ENCODE measurements around the gene OSBP2. TPM values are rescaled to one million over a fixed set of nuclear protein-coding genes. Genes with fewer than 3 reads are reported as not detected.

Gene OSBP2
- polyA plus RNA-seq, 2 of the 4 experiments (the other 2 are of a cell fraction), result 2.7 to 6.0 TPM

- Histone ChIP-seq H3K9me3 (no peaks in the 10 kb centered on the region), H3K4me1 (no peaks in the 10 kb centered on the region), H3K4me2 (no peak overlapping the region), H3K4me3 (no peak overlapping the region), H3K27ac (no peak overlapping the region)
- ChIA-PET CTCF (interaction anchor here (0.6 to 2.0 kb wide), 3 partner anchors 18 to 60 kb away, joined by 3 to 9 read pairs (median 3); no protein-coding TSS in a partner anchor), POLR2A (no interaction called here)
- TF ChIP-seq HOXB5 (CRISPR knock-in tag; IDR thresholded peaks at IDR 0.05) (no peak), HOXA7 (CRISPR knock-in tag; IDR thresholded peaks at IDR 0.05) (no peak), ZFP36 (IDR thresholded peaks at IDR 0.05; ENCODE audit: borderline replicate concordance, partially characterized antibody) (no peak), RFX5 (IDR thresholded peaks at IDR 0.05) (no peak), ELK1 (IDR thresholded peaks at IDR 0.05; ENCODE audit: low read depth, low read length) (no peak), EP300 (IDR thresholded peaks at IDR 0.05) (no peak), NPAS2 (CRISPR knock-in tag; IDR thresholded peaks at IDR 0.05; ENCODE audit: borderline replicate concordance) (no peak), CHD2 (IDR thresholded peaks at IDR 0.05; ENCODE audit: low read length, partially characterized antibody) (no peak), RCOR1 (IDR thresholded peaks at IDR 0.05; ENCODE audit: low read depth, low read length) (no peak), PHF8 (IDR thresholded peaks at IDR 0.05; ENCODE audit: borderline replicate concordance, low read depth) (no peak)
- DNase-seq (ENCODE audit: low read depth in 1 of 2, low spot score in 1 of 2), result no peak
- WGBS (ENCODE audit: missing lambda C conversion rate), result 85% methylated on average over 8 of the region's 13 CpGs
- ATAC-seq, result no peak
- no peak for FAIRE-seq
Observed at GRCh38 chr22:30871391-30872284, 177.0 kb downstream of the OSBP2 start.

GRCh38 chr22:30872285-30873041 lies 177.8 kb downstream of the OSBP2 start:
- no peak for FAIRE-seq
- DNase-seq (ENCODE audit: low read depth in 1 of 2, low spot score in 1 of 2), result no peak
- ATAC-seq, result no peak
- no peak overlapping the region for H3K4me3 ChIP-seq
- ChIA-PET CTCF (interaction anchor here (1.4 to 2.0 kb wide), 2 partner anchors 17 to 48 kb away, joined by 3 to 9 read pairs; no protein-coding TSS in a partner anchor), POLR2A (no interaction called here)
- H3K27ac ChIP-seq, result no peak overlapping the region
- WGBS (ENCODE audit: missing lambda C conversion rate), result 96% methylated on average over 10 of the region's 16 CpGs
- no peaks in the 10 kb centered on the region for H3K4me1 ChIP-seq
- no peak overlapping the region for H3K4me2 ChIP-seq
- TF ChIP-seq BHLHE40 (IDR thresholded peaks at IDR 0.05; ENCODE audit: low read depth, low read length) (no peak), HES2 (IDR thresholded peaks at IDR 0.05) (no peak), FOXS1 (CRISPR knock-in tag; IDR thresholded peaks at IDR 0.05) (no peak), USF2 (IDR thresholded peaks at IDR 0.05) (no peak), EHMT2 (IDR thresholded peaks at IDR 0.05; ENCODE audit: low read depth) (no peak), ZNF302 (CRISPR knock-in tag; IDR thresholded peaks at IDR 0.05) (no peak), REST (IDR thresholded peaks at IDR 0.05) (no peak), GATA3 (IDR thresholded peaks at IDR 0.05; ENCODE audit: borderline replicate concordance) (no peak), CBX8 (IDR thresholded peaks at IDR 0.05) (no peak), RCOR1 (IDR thresholded peaks at IDR 0.05; ENCODE audit: low read depth, low read length) (no peak), NFE2L2 (conservative IDR thresholded peaks at IDR 0.05; ENCODE audit: low read length) (no peak), HOXA7 (CRISPR knock-in tag; IDR thresholded peaks at IDR 0.05) (no peak), PBX3 (IDR thresholded peaks at IDR 0.05) (no peak), CBX2 (IDR thresholded peaks at IDR 0.05; ENCODE audit: borderline replicate concordance, low read depth) (no peak)
- no peaks in the 10 kb centered on the region for H3K9me3 ChIP-seq

All from A549 (cell line).